ENCODE data around the gene COPS7A.

Gene COPS7A, protein sequence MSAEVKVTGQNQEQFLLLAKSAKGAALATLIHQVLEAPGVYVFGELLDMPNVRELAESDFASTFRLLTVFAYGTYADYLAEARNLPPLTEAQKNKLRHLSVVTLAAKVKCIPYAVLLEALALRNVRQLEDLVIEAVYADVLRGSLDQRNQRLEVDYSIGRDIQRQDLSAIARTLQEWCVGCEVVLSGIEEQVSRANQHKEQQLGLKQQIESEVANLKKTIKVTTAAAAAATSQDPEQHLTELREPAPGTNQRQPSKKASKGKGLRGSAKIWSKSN

DNA sequence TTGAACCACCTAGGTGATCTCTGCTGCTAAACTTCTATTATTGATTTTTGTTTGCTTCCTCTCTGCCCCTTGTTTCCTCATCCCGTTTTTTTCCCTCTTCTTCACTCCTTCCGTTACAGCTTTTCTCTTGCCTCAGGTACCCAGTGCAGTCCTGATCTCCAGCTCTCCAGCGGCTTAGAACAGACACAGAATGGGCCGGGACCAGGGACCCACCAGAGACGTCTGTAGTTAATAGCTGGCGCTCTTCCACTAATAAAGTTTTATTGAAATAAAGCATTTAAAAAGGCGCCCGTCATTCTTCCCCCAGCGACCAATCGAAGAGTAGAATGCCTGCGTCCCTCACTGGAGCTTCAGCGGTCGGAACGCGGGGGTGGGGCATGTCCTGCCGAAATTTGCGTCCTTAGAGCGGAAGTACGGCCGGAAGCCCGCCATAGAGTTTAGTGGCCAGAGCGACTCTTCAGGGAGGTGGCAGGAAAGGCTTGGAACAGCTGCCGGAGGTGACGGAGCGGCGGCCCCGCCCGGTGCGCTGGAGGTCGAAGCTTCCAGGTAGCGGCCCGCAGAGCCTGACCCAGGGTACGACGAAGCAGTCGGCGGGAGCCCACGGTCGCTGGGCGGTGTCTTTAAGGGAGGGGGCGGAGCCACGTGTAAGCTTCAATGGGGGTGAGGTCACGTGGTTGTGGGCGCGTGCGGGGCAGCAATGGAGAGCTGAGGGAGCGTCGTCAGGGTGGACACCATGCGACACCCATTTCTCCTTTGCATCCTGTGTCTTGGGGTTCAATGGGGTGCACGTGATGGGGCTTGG lies at the start of gene COPS7A:
Gene COPS7A (plus strand): TSS at position 440 of the 802 bp plus-strand sequence. CDS start 611 bp downstream, outside the sequence.
- peak; percentile 100 for DNase-seq

DNA sequence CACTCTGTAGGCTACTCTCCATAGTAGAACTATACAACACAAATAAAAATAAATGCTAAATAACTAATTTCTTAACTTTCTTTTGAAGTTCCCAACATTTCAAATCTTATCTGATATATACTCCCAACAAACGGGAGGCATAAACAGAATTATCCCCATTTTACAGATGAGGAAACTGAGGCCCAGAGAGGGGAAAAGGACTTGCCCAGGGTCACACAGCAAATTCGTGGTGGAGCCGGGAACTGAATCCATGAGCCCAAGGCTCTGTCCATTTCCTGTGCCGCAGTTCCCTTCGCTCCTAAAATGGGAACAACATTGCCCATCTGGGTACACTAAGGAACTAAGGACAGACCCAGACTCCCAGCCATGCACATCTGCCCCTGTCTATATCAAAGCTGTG lies 46.9 kb upstream of the COPS7A start:
- DNase-seq: no peak

DNA sequence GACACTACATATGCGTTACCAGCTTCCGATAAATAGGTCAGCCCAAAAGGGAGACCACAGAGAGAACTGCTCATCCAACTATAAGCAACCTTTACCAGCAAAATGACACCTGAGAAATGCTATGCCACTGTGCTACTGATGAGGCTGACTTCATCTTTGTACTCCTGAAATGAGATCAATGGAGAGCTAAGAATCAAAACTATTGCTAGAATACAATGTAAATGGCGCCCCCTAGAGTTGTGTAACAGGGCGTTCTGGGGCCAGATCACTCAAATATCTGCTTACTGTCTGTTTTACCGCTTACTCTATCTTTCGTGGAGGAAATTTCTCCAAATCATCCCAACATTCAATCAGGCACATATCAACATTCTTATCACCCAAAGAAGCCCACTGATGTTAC lies 39.2 kb upstream of the COPS7A start:
- no peak for DNase-seq

DNA sequence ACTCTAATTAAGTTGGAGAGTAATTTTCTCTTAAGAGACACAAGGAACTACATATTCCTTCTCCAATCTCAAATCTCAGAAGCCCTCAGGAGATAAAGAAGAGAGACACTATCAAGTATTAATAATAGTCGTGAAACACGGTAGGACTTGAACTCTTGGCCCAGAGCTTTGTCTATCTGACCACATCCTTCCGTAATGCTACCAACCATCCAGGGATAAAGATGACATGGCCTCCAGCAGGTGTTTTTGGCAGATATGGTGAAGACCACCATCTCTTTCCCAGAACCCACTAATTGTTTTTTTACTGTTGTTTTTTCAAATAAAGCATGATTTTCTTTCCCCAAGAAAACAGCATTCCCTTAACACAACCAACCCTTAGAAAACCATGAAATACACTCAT lies 38.0 kb upstream of the COPS7A start:
- DNase-seq: no peak

DNA sequence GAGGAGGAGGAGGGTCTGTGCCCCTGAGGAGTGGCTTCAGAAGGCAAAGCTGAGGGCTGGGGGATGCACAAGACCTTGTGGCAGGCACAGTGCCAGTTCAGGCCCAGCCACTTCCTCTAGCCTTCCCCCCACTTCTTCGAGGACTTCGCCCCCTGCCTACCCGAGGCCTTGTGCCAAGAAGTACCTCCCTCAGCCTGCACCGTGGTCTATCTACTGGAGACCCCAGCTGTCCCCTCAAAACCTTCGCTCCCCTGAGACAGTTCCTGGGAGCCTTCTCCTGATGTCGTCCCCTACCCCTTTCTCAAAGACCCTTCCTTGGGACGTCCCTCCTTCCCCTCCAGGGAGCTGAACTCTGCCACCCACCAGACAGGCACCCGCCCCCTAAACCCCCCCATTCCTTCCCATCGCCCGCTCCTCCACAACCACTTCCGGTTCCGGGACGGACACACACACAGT lies 35.3 kb upstream of the COPS7A start:
- DNase-seq: no peak

DNA sequence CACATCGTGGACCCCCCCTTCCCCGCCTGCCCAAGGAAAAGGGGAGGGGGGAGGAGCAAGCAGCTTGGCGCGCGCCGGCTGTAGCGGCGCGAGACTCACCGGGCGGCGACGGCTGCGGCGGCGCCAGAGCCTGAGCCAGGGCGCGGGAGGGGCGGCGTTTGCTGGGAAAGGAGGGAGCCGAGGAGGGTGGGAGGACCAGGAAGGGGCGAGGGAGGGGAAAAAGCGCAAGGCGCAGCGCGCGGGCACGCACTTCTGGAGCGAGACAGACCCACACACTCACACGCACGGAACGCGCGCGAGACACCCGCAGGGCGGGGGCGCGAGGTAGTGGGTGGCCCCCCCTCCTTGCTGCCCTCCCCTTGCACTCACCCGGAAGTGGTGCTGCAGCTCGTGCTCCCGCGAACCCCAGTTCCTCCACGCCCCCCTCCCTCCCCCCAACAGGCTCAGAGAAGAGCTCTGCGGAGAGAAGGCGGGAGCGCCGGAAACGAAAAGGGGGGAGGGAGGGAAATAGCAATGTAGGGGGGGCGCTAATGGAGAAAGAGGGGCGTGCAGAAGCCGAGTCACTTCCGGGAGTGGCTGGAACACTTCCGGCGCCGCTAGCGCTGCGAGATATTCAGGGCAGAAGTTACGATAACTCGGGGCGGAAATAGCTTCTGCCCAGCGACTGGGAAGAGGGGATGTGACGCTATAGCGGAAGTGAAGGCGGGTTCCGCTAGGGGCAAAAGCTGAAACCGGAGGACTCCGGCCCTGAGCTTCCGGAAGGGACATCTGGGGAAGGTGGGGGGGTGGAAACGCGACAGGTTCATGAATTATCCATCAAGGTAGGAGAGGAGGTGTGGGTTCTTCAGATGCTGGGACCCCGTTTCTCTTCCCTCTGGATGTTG lies 34.6 kb upstream of the COPS7A start, which contains the start of gene ZNF384:
Gene ZNF384 (minus strand): TSS at position 377 of the 884 bp plus-strand sequence. CDS start 9,855 bp downstream, outside the sequence.
- peak; percentile 99 for DNase-seq

DNA sequence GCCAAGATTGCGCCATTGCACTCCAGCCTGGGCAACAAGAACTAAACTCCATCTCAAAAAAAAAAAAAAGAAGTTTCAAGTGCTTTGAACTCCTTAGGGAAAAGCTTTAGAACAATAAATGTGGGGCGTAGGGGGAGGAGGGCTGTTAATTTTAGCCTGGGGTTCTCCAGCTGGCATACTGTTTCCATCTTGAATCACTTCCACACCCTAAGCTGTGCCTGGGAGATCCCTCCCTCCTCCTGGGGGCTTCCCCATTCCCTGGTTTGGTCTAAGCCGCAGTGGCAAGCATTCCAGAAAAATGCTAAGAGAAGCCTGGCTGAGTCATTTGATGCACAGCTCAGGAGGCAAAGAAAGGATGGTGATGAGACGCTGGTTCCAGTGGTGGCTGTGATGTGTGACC lies 32.4 kb upstream of the COPS7A start:
- DNase-seq: peak; percentile 70

DNA sequence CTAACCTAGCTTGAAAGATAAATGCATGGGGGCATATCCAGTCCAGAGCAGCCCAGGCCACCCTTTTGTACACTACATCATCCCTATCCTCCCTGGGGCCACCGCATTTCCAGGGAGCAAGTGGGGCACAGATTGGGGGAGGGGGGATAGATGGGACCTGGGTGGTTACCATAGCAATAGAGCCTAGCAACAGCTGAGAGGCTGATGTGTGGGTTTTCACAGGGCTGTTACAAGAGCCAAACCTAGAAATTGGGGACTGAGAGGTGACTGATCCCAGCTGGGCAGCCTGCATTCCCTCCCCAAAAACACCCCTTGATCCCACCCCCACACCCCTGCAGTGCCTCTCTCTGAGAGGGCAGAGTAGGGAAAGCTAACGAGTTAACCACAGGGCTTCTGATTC lies 31.0 kb upstream of the COPS7A start:
- no peak for DNase-seq

DNA sequence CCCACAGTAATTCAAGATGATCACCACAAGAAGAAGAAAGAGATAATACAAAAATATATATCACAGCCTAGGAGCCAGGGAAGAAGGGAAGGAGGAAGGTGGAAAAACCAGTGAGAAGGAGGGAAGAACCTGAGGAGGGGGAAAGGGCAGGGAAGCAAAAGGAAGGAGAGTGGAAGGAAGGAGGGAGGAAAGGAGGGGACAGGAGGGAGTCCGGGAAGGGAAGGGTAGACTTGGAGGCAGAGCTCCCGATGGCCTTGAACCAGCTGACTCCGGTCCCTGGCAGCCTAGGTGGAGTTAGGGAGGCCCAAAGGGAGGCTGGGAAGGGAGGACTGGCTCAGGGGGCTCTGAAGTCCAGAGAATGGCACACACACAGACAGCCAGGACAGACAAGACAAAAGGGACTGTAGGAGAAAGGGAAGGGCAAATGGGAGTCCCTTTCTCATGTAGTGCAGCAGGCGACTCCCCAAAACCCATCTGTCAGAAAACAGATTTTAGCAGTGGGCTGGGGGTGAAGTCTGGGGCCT lies 30.0 kb upstream of the COPS7A start:
- DNase-seq: no peak

DNA sequence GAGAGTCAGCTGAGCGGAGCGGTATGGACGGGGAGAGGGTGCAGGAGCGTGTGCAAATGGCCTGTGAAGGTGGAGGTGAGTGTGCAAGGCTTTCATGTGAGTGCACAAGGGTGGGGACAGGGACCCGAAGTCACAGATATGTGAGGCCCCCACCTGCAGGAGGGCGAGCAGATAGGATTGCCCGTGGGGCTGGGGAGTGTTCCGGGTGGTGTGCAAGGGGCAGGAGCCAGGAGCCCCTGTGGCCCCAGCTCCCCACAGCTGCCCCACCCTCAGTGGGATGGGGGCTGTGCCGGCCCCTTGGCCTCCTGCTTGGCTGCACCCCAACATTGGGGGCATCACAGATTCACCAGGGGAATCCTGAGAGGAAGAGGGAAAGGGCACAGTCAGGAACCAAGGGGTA lies 29.1 kb upstream of the COPS7A start:
- no peak for DNase-seq

DNA sequence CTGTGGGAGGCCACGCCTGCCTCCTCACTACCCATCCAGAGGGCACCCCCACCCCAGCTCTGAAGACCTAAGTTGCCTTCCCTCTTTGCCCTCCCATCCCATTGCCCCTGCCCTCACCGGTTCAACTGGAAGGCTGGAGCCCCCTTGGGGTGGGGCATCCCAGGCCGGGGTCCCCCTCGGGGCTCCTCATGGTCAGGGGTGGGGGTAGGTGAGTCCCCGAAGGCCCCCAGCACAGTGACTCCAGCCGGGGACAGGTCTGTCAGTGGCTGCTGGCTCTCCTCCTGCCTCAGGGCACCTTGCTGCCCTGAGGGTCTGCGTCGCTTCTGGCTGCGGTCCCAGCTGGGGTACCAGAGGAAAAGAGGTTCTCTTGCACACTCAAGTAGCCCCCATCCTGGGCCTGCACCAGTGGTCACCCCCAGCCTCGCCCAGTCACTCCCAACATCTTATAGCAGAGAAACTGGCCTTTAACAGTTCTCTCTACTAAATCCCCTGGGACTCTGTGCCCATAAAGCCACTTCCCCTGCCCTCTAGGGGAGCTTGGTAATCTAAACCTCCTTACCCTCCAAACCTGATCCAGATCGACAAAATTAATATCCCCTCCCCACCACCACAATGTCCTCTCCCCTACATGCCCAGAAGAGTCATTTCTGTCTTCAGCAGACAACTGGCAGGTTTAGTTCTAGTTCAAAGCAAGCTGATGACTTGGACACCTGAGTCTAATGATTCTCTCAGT lies 28.4 kb upstream of the COPS7A start:
- no peak for DNase-seq

DNA sequence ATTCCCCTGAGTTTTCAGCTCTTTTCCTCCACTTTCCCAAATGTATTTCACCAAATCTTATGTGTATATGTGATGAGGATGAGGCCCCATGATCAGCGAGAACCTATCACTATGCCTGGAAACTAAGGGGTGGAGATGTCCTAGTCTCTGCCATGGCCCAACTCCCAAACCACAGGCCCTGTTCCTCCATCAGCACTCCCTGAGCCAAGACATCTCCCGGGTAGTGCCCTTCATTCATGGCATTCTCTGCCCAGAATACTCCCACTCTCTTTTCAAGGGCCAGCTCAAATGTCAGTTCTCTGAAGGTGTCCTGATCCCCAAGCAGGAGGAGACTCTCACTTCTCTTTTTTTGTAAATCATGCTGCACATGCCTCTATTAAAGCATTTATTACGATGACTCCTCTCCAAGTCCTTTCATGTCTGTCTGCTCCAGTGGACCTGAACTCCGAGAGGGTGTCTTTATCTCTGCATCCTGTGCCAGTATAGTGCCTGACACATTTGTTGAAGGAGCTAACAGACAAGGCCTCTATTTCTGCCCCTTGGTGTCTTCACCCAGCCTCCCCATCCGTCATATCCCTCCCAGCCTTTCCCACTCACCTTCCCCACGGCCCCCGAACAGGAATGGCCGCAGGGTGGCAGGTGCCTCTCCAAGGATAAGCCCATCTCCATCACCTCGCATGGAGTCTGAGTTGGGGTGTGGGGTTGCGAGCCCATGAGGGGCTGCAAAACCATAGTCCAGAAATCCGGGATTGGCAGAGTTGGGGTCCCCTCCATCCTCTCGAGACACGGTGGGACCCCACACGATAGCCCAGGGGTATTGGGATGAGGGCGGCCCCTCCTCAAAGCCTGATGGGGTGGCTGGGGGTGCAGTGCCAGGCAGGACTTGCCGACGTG lies 26.9 kb upstream of the COPS7A start:
- DNase-seq: no peak

DNA sequence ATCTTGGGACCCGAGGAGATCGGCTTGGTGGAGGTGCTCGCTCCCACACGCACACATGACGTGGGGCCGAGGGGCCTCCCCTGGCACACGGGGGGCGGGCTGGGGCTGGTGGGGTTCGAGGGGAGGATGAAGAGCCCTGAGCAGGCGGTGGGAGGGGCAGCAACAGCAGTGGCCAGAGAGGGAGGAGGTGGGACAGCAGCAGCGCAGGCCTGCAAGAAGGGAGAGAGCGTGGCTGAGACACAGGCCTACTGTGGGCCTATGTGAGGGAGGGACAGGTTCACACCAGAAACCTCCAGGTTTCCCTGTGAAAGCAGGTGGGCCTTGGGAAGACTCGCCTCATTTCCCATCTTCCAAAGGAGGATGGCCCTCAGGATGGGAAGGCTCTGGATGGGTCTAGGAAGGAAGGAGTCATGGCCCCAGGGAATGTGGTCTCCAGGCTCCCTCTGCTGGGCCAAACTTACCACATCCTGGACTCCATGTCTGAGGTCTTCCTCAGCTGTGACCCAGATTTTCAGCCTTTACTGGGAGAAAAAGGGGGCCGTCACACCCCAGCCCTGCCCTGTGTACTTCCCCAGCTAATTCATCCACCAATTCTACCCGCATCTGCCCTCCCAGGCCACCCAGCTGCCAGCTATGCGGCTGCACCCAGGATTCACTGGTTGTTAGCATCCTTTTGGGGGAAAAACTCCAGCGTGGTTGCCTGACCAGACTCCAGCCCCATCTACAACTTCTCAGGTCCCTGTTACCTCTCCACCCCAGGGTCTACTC lies 26.1 kb upstream of the COPS7A start:
- DNase-seq: peak; percentile 89

DNA sequence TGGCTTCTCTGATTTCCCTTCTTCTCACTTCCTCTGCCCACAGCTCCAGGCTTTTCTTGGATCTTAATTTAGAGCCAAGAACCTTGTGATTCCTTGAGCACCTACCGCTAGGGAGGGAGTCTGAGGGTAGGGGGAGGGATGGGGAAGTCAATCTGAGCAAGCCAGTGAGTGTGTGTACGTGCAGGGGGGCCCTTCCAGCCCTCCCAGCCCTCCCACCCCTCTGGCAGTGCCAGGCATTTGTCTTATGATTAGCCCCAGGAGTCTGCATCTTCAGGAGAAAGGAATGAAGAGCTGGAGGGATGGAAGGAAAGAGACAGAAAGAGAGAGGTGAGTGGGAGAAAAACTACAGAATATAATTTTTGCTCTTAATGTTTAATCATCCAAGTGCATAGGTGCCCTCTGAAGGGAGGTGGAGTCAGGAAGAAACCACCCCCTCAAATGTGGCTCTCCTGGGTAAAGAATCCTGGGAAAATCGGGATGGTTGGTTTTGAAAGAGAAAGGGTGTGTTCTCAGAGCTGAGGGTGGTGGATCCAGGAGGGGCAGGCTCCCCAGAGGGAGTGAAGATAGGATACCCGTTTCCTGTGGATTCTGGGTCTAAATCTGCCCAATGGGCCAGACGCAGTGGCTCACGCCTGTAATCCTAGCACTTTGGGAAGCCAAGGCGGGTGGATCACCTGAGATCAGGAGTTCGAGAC lies 25.3 kb upstream of the COPS7A start:
- no peak for DNase-seq

DNA sequence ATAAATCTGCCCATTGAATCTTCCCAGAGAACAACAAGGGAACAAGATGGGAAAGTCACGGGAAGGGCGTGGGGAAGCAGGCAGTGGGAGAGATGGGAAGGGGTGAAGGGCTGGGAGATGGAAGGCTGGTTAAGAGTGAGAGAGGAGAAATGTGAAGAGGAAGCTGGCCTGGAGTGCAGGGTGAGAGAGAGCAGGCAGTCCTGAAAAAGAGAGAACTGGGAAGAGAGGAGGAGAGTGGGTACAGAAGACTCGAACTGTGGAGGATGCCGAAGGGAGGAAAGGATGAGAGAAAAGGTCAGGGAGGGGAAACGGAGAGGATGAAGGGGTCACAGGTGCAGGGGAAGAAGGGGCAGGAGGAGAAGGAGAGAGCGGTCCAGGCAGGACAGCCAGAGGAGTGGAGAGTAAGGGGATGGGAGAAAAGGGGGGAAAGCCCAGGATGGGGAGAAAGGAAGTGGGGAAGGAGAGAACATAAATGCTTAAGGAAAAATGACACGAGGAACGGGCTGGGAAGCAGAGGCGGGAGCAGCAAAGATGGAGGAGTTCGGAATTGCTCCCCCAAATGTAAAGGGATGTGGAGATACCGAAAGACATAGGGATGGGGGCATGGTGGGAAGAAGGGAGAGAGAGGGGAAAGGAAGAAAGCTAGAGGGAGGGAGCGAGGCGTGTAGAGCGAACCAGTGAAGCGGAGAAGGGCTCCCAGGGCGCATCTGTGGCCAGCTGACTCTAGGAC lies 24.4 kb upstream of the COPS7A start:
- DNase-seq: no peak

DNA sequence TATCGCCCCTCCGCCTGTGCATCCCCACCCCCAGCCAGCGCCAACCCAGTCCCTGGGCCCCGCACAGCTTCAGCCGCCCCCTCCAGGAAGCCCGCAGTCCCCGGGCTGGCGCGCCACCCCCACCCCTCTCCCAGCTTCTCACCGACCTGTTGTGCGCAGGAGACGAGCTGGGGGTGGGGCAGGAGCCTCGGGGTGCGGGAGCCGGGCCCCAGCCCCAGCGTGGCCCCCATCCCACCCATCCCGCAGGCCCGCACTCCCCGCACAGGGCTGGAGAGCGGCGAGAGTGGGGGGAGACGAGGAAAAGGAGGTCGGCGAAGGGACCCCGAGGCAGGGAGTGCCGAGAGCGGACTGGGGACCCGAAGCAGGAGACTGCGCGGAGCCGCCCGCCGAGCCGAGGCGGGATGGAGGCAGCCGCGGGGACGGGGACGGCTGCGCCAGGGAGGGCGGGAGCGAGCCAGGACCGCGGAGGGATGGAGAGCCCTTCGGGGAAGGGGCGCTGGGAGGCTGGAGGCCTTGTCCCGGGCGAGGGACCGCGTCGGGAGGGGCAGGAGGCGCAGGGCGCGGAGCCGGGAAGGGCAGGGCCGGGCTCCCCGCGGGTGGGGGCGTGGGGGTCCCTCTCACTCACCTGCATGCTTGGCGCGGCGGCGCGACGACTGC lies 23.7 kb upstream of the COPS7A start:
- peak; percentile 65 for DNase-seq

DNA sequence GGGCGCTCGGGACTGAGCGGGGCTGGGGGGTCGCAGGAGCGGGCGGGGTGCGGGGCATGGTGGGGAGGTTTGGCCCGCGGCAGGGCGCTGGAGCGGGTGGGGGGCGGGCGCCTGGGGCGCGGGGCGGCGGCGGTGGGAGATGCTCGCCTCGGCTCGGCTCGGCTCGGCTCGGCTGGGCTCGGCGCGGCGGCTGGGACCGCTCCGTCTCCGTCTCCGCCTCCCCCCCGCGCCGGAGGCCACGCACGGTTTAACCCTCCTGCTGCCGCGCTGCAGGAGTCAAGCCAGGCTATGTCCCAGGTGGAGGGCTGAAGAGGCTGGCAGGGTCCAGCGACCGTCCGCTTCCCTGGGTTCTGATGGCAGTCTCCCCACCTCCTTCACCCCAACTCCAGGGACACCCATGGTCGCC lies 23.2 kb upstream of the COPS7A start, which contains the start of gene PIANP:
Gene PIANP (minus strand): TSS at position 170 of the 406 bp plus-strand sequence. CDS start 2,754 bp downstream, outside the sequence.
- peak; percentile 77 for DNase-seq

All from islet precursor cell (in vitro differentiated cells).